Limb (tissue), 2 donors: Measurements from ENCODE around the gene PFKFB2.
"Not testable (repeated sequence)": the region's sequence is repeated elsewhere in the genome, so short reads cannot be mapped to it uniquely, and the experiment has no call there.

ENCODE experiments used
- DNase-seq, 2 donors: peaks; one replicate each; pipeline ENCODE4 v3.0.0-alpha.2; 2016; ENCODE audit errors: extremely low spot score in 2 of 2

The PFKFB2 gene

DNA sequence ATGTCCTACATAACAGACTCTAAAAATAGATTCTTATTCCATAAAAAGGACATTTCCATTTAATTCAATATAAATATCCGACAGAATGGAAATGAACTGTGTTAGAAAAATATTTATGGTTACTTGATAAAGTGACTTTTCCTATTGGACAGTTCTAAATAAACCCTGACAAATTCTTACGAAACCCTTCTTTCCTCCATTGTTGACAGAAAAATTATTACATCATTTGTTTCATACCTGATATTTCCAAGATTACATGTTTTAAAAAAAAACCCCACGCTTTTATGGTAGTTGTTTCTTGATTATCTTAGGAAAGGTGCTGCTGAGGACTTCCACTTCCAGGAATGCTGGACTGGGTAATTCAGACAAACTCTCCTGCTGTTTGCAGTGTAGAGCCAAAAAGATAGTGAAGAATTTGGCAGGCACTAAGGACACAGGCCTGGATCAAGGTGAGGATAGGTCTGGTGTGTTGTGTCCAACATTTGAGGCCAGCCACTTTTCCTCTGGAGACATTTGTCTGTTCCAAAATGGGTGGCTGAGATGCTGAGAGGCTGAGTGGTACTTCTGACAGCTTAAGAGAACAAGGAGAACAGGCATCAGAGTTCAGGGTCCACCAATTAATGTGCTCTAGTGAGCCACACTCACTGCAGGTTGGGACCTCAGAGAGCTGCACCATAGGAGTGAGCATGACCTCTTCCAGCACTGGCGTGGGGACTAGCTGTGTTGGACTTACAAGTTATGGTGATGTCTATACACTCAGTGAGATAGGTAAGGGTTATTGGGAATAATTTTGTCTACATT lies 13.5 kb upstream of the PFKFB2 start:
- DNase-seq, result no peak

DNA sequence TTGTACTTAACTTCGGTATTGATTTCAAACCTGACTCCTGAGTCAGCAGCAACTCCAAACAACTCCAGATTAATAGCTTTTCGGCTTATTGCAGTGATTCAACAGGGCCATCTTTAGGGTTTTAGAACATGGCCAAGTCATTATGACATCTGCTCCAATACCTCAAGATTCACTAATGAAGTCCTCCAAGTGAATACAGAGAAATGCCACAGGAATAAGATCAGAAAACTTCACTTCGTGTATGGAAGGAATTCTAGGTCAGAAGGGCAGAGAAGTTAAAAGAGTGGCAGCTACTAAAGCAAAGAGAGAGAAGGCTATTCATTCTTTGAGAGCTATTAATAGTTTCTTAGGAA lies 12.9 kb upstream of the PFKFB2 start:
- no peak for DNase-seq

DNA sequence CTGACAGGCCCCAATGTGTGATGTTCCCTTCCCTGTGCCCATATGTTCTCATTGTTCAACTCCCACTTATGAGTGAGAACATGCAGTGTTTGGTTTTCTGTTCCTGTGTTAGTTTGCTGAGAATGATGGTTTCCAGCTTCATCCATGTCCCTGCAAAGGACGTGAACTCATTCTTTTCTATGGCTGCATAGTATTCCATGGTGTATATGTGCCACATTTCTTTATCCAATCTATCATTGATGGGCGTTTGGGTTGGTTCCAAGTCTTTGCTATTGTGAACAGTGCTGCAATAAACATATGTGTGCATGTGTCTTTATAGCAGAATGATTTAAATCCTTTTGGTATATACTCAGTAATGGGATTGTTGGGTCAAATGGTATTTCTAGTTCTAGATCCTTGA lies 11.7 kb upstream of the PFKFB2 start:
- DNase-seq, result not testable (repeated sequence)

DNA sequence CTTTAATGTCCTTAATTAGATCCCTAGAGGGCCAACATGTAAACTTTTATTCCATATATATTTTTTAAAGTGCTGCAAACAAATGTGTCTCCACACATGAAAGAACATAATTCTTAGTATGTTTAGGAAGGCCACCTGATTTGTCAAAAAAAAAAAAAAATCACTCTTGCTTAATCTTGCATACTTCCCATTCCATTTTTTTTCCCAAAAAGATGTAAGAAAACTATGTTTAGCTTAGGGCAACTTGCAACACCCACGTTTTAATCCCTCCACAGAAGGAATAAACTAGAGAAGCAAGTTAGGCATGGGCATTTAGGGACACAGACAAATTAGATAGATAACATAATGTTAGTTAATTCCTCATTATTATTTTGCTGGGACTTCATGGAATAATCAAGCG lies 7.6 kb upstream of the PFKFB2 start:
- DNase-seq, result no peak

DNA sequence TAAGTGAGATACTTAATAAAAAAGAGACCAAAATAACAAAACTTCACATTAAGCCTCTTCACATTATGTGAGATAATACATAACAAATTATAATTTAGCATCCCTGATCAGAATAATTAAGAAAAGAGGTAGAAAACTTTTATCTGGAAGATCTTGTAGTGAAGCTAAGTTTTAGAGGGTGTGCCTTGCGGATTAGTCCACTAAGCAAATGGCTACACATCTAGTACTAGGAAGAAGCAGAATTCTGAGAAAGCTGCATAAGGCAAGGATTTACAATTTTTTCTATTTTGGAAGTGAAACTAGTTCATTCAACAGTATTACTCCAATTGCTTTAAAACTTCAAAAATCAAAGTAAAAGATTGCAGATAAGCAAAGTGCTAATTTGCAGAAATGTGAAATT lies 5.6 kb upstream of the PFKFB2 start:
- no peak for DNase-seq

DNA sequence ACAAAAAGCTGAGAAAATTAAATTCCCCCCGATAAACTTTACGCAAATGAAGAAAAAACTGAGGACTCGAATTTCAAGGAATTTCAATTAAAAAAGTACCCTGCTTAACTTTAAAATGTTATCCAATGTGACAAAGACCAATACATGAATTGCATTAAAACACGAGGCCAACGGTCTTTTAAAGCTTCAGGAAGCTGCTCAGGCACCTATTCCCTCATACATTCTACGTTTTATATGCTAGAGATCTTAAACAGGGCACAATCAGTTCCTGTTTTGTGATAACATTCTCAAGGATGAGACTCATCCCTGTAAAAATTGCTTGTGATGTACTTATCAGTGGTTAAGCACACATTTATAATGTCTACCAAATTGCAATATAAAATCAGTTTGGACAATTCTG lies 5.0 kb upstream of the PFKFB2 start:
- DNase-seq, result no peak

DNA sequence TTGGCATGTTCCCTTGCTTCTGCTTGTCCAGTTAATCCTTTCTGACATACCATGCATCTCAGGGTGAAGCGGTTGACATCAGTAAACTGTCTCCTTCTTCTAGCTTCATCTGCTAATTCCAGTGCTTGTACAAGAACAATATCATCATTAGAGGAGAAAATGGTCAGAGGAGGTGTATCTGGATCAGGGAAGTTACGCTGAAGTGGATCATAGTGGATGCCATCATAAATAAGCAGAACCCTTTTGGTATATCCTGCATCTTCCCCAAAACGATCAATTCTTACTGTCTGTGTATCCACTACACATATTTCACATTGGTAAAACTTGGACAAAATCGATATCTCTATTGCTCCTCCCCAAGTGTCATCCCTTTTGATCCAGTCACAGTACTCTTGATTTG lies 4.0 kb upstream of the PFKFB2 start:
- no peak for DNase-seq

DNA sequence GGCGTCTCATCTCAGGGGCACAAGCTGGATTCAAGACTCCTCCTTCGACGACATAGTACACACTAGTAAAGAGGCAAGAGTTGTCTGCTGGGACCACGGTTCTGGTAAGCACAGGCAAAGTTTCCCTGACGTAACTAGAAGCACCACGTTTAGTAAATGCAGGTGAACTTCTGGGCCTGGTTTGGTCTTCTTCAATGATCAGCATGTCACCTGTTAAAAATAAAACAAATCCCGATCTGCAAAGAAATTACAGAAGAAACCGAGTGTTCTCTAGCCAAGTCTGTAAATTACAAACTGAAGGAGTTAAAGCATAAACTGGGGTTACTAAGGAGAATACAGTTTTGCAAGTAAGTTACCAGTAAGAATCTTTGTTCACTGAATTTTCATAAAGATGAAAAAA lies 3.6 kb upstream of the PFKFB2 start:
- no peak for DNase-seq

DNA sequence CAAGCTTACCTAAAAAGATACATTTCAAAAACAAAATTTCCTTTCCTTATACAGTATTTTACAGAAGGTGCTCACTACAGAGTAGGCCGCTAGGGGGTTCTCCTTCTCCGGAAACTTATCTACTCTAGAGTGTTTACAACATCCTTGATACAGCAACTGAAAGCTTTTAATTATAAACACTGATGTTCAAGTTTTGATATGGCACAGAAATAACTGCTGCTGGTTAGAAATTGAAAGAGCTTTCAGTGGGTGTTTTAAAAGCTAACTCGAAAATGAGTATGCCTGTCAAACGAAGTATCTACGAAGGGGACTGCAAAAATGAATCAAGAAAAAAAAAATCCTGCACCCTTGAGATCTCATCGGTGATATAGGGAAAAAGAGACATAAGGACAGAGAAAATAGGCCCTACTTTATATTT lies 3.1 kb upstream of the PFKFB2 start:
- DNase-seq, result peak in 1 of 2 donors; percentile 78

DNA sequence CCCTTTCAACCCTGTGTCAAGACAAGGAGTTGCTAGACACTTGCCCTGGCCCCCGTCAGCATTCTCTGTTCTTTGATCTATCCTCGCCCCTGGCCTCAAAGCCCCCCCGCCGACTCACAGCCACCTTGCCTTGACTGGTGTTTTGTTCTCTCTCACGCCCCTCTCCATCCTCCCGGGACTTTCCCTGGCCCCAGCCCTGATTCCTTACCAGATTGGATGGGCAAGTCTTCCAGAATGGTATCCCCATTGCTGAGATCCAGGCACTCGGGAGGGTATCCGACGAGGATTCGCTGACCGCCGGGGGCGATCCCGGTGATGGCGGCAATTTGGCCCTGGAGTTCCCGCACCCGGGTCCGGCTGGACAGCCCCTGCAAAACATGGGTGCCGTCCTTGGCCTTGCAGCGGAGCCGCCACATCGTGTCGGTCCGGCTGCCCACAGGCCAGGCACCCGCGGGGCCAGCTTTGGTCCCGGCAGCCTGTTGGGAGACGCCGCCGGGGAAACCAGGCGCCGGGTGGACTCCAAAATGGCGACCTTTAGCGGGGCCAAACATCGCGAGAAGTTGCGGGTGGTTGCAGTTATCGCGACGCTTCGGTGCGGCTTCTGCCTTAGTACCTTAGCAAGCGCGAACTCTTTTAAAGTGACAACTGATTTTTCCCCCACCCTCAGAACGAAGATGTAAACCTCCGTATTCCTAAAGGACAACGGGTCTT lies 2.4 kb upstream of the PFKFB2 start:
- DNase-seq, result peak; percentile 90 to 94

DNA sequence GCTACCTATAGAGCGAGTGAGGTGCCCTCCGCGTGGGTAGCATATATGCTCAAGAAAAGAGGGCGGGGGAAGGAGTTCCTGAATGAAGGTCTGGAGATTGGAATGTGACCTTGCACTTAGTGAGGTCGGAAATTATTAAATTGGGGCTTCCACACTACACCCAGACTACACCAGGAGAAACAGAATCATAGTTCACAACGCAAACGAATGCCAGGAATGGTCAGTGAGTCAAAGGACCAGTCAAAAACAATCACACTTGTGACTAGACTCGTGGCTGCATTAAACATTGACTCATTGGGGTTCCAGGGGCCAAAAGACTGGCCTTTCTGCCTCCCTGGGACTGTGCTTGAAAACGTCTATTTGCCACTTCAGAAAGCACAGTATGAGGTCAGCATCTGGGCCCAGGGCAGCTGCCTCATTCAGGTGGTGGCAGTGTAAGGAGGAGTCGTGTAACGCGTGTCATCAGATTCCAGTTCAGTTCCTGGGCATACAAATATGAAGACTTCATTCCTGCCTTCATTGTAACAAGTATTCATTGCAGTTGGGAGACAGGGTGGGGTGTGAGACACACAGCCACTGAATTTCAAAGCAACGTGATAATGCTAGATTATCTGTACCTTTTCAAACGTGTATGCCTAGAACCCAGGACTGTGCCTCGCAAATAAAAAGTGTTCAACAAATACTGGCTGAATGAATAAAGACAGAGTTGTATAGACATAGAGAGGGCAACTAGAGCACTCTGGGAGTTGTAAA lies 1.7 kb upstream of the PFKFB2 start, which contains the start of gene YOD1:
Gene YOD1 (minus strand): TSS at position 18 of the 753 bp plus-strand sequence. CDS start 178 bp downstream, outside the sequence.
- no peak for DNase-seq

DNA sequence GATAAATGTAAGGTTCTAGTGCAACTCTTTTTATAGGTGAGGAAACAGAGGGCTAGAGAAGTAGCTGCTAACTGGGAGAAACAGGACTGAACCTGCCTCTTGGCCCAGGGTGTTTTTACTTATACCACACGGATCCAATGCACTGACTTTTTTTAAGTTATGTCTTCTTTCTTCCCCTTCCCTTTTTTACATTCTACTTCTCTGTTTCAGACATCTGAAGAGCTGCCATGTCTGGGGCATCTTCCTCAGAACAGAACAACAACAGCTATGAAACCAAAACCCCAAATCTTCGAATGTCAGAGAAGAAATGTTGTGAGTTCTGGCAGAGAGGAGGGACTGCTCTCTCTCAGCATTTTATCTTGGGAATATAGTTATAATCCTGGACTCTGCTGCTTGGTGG lies 1.4 kb downstream of the PFKFB2 start:
- no peak for DNase-seq

DNA sequence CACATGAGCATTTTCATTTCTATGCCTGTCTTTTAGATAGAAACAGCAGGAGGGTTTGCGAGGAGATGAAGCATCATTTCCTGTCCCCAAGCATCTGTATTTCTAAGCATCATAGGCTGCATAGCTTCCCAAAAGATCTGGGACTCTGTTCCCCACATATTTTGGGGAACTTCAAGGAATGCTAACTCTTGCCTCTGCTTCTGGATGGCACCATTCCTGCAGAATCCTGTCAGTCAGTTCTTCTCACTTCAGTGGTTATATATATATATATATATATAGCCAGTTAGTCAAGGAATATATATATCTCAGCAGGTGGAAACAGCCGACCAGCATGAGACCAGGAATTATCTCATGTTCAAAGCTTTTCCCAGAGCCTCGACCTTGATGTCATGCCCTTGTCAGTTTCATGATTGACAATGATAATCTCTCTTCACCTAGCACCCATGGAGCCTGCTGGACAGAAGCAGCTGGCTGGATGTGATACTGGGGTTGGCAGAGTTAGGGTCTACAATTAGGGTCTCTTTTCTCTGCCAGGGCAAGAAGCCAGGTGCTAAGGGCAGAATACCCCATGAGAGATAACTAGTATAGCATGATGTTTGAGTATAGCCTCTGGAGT lies 2.4 kb downstream of the PFKFB2 start:
- no peak for DNase-seq

DNA sequence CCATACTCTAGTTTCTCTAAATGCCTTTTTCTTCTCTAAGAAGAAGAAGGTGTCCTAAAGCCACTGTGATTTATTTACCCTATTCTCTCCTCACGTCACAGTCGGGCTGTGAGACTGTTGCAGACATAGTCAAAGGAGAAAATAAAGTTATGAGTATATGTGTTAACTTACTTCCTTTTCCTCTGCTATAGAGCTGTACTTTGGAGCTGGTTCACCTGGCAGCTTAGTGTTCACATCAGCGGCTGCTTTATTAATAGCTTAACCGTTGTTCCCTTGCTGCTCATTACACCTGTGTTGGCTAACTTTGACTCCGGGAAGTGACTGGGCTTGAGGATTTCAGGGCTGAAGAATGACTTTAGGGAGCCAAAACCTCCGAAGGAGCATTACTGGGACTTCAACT lies 3.6 kb downstream of the PFKFB2 start:
- no peak for DNase-seq

DNA sequence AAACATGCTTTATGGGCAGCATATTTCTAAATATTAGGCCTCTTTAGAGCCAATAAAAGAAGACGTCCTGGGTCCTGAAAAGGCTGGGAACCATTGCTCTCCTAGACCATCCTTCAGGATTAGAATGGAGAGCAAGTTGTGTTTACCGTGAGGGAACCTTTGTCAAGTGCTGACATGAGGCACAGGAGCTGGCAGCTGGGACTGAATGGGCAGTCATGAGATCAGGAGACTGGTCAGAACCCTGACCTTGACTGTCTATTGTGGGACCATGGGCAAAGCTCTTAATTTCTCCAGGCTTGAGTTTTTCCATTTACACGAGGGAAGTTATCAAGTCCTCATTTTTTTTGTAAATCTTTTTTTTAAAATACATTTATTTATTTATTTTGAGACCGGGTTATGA lies 5.2 kb downstream of the PFKFB2 start:
- DNase-seq, result no peak

DNA sequence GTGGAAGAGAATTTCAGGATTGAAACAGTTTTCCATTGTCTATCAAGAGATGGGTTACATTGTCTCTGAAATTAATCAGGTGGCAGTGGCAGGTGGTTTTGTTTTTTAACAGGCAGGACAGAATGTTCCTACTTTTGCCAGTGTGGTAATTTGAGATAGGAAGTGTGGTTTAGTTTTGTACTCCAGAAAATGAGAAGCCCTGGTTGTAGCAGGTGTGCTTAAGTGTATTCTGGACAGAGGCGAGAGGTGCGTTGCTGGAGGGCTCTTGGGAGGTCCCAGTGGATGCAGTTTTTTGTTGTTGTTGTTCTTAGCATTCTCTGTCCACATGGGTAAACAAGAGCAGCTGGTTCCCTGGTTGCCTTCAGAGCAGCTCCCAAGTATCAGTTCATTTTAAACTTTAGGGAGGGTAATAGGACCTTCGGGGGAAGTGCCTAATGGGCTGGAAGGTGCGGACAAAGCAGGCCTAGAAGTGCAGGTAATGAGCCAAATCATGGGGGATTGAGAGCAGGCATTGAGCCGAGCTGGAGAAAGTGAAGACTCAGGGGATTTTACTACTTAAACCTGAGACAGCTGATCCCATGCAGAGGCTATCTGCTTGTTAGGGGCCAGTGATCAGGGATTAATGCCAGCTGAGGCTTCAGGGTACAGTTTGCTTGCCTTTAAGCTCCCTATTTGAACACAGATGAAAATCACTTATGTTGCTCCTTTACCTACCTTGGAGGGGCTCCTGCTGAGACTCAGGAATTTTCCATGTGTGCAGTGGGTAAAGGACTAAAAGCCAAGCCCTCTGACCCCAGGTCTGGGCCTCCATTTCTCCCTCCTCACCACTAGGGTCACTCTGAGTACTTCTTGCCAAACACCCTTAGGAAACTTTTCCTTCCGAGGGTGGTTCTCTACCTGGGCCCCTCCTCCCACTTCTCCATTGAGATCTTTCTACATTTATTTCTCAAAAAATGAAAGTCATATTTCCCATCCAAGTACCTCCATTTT lies 6.1 kb downstream of the PFKFB2 start:
- no peak for DNase-seq

DNA sequence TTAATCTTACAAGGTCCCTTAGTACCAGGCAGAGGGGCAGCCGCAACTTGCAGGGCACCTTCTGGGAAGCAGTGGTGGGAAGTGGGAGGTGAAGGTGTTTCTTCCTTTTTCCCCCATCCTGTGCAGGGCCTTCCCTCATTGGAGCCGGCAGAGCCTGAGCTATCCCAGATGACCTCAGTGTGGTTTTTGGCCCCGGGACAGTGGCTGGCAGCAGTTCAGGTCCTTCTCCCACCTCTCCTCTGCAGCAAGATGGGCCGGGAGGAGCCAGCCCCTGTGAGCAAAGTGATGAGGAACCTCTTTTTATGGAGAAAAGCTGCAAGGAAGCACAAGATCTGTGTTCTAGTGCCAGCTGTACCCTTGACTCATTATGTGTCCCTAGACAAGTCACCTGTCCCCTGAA lies 6.8 kb downstream of the PFKFB2 start:
- DNase-seq, result no peak

DNA sequence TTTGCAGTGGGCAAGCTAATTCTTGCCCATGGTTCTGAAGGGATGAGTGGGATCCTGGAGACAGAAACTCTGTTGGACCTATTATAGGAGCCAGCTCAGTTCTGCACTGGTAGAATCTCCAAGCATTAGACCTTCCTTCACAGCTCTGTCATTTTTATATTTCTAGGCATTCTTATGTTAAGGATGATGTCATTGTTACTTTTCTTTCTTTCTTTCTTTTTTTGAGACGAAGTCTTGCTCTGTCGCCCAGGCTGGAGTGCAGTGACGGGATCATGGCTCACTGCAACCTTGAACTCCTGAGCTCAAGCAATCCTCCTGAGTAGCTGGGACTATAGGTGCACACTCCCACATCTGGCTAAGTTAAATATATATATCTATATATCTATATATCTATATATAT lies 7.5 kb downstream of the PFKFB2 start:
- no peak for DNase-seq

DNA sequence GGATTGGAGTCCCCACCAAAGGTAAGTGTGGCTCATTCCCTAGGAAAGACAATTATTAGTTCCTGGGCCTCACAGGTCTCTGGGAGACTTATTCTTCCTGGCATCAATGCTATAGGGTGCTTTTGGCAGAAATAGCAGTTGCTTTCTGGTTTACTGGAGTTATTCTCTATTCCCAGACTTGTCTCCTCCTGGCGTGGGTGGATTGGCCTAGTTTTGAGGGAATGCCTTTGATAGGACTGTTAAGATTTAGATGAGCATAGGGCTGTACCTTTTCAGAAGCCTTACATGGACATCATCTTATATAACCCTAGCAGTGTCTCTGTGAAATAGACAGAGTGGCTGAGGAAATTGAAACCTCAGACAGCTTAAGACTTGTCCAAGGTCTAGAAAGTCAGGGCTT lies 9.0 kb downstream of the PFKFB2 start:
- DNase-seq, result no peak

DNA sequence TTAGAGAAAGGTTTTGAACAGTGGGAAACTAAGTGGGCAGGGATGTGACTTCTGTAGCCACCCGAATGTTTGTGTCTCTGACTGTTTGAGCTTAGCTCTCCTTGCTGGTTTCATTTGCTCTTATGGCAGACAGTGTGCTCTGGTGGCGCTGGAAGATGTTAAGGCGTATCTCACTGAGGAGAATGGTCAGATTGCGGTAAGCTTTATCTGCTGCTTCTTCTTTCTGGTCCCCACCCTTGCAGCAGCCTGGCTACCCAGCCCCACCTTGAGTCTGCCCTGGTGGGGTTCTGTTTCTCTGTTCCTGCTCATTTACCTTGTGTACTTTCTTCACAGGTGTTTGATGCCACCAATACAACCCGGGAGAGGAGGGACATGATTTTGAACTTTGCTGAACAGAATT lies 9.9 kb downstream of the PFKFB2 start:
- no peak for DNase-seq

DNA sequence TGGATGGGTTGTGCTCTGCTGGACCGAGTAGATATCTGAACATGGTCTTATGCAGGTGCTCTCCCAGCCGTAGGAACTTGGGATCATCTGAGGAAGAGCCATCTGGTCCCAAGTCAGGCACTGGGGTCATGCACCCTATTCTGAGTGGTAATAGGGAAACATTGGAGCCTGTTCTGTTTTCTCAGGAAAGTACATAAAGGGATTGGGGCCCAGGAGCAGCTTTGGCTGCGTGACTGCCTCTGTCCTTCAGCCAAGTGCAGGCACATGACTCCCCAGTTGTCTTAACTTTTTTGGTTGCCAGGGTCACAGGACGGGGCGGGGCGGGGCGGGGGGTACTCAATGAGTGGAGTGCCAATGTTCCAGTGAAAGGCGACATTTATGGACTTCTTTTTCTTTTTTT lies 11.5 kb downstream of the PFKFB2 start:
- DNase-seq, result no peak
